Tibial nerve (tissue), 4 donors: ENCODE results near the gene SERINC5. TPM values are rescaled to one million over a fixed set of nuclear protein-coding genes. Genes with fewer than 3 reads are reported as not detected.

Source experiments
- DNase-seq, 2 donors: peaks; one replicate each; pipeline ENCODE4 v3.0.0-alpha.2; 2019; ENCODE audit warnings: low spot score in 2 of 2
- H3K27ac ChIP-seq, 4 donors: fragments of 200-600 bp; sonication (generic) in 3 of 4; one replicate each; pipeline ENCODE4 v1.5.1; 2017 to 2019; ENCODE audit warnings: mild to moderate bottlenecking in 1 of 4
- H3K27me3 ChIP-seq, 2 donors: fragments of 200-600 bp; sonication (generic) in 1 of 2; one replicate each; pipeline versions ENCODE4 v1.5.1 to v1.6.0; 2017 to 2019
- H3K36me3 ChIP-seq, 3 donors: fragments of 200-600 bp; sonication (generic); one replicate each; pipeline ENCODE4 v1.5.1; 2018 to 2019
- H3K4me1 ChIP-seq, 4 donors: fragments of 200-600 bp; sonication (generic) in 3 of 4; one replicate each; pipeline ENCODE4 v1.5.1; 2017 to 2019
- H3K4me3 ChIP-seq, 4 donors: fragments of 200-600 bp; sonication (generic) in 3 of 4; one replicate each; pipeline ENCODE4 v1.5.1; 2017 to 2019; ENCODE audit warnings: mild to moderate bottlenecking in 1 of 4, moderate library complexity in 1 of 4
- H3K9me3 ChIP-seq, 4 donors: fragments of 200-600 bp; sonication (generic) in 3 of 4; one replicate each; pipeline ENCODE4 v1.5.1; 2017 to 2019
- CTCF ChIP-seq, 5 experiments: fragments of 200-600 bp in 3 of 5; fragments of 450-650 bp in 2 of 5; sonication (generic) in 3 of 5; IDR thresholded peaks; one replicate each; pipeline ENCODE4 v1.5.1; 2016 to 2019; ENCODE audit warnings: antibody characterized with exemption in 5 of 5, mild to moderate bottlenecking in 3 of 5, moderate library complexity in 2 of 5
- EP300 ChIP-seq, 2 donors: sonication (generic); formaldehyde crosslinking; IDR thresholded peaks; one replicate each; pipeline ENCODE4 v1.6.1; 2017; ENCODE audit warnings: antibody characterized with exemption in 2 of 2, mild to moderate bottlenecking in 1 of 2
- POLR2A ChIP-seq, 2 donors: fragments of 450-650 bp; IDR thresholded peaks; one replicate each; pipeline ENCODE4 v1.6.1; 2017; ENCODE audit warnings: antibody characterized with exemption in 2 of 2, mild to moderate bottlenecking in 2 of 2, moderate library complexity in 2 of 2
- WGBS, 2 donors: methylation state at CpG; one replicate each; pipeline ENCODE4 v1.1.5; 2018; 5-methylcytosine and 5-hydroxymethylcytosine counted together
- total RNA-seq, 4 donors: library from RNA; depleted of rRNA; stranded (reverse); fragments of >200 nt; gene quantifications; one replicate each; pipeline ENCODE4 v1.1.0, GENCODE V29; 2016

The SERINC5 gene
- total RNA-seq, 4 donors from 2014 or later, result 29.1 to 35.8 (median 32.3) TPM

DNA sequence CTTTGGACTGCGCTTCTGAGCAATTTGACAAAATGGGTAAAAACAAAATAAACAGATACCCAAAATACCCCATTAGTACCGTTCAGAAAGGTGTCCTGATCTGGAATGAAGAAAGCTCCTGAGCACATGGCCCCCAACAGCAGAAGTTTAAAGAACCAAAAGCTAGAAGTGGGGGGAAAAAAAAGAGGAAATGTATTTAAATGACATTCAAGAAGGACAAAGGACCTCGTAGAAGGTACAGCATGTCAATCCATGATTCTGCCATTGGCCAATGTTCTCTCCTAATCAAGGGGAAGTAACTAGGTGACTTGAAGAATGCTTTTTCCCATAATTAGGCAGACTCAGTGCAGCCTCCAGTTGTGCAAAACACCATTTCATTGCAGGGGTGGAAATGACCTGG is 78.6 kb downstream of the SERINC5 start:
- 93 to 94% methylated on average over 3 of the region's 3 CpGs for WGBS, 2 donors
- peaks cover 0 to 41% (median 14%) of the 10 kb centered on the region in 4 donors for H3K4me1 ChIP-seq
- peaks cover 0 to 35% (median 0%) of the 10 kb centered on the region in 3 donors for H3K36me3 ChIP-seq
- H3K9me3 ChIP-seq, result no peaks in the 10 kb centered on the region
- no peak for TF ChIP-seq POLR2A (IDR thresholded peaks at IDR 0.05)
- TF ChIP-seq EP300 (IDR thresholded peaks at IDR 0.05), result no peak
- TF ChIP-seq CTCF (IDR thresholded peaks at IDR 0.05), result no peak
- H3K4me3 ChIP-seq, result no peak overlapping the region
- no peaks in the 10 kb centered on the region for H3K27me3 ChIP-seq
- DNase-seq, result no peak
- no peak overlapping the region for H3K27ac ChIP-seq

DNA sequence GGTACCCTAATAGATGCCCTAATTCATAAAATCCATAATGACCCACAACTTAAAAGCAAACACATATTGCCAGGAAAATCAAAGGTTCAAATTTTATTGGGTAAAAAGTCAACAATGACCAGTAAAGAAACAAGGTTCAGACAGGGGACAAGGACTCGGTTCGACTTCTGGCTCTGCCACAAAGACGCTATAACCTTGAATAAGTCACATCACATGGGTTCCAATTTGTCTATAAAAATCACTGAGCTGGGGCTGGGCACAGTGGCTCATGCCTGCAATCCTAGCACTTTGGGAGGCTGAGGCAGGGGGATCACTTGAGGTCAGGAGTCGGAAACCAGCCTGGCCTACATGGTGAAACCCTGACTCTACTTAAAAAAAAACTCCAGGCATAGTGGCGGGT is 80.5 kb downstream of the SERINC5 start:
- H3K36me3 ChIP-seq, result peaks cover 0 to 40% (median 0%) of the 10 kb centered on the region in 3 donors
- DNase-seq, result no peak
- no peaks in the 10 kb centered on the region for H3K9me3 ChIP-seq
- no peaks in the 10 kb centered on the region for H3K27me3 ChIP-seq
- TF ChIP-seq EP300 (IDR thresholded peaks at IDR 0.05), result no peak
- TF ChIP-seq CTCF (IDR thresholded peaks at IDR 0.05), result no peak
- TF ChIP-seq POLR2A (IDR thresholded peaks at IDR 0.05), result no peak
- no peak overlapping the region for H3K27ac ChIP-seq
- WGBS, 2 donors, result 89 to 91% methylated on average over 5 of the region's 5 CpGs
- H3K4me3 ChIP-seq, result no peak overlapping the region
- H3K4me1 ChIP-seq, result peaks cover 0 to 30% (median 10%) of the 10 kb centered on the region in 4 donors

GRCh38 chr5:80174790-80175189 is 81.1 kb downstream of the SERINC5 start:
- Histone ChIP-seq H3K9me3 (no peaks in the 10 kb centered on the region), H3K4me1 (peaks cover 0 to 26% (median 7%) of the 10 kb centered on the region in 4 donors), H3K36me3 (peaks cover 0 to 45% (median 0%) of the 10 kb centered on the region in 3 donors), H3K27me3 (no peaks in the 10 kb centered on the region), H3K27ac (no peak overlapping the region), H3K4me3 (no peak overlapping the region)
- DNase-seq, result no peak
- no peak for TF ChIP-seq EP300 (IDR thresholded peaks at IDR 0.05)
- TF ChIP-seq CTCF (IDR thresholded peaks at IDR 0.05), result no peak
- no peak for TF ChIP-seq POLR2A (IDR thresholded peaks at IDR 0.05)
- 72 to 75% methylated on average over 5 of the region's 5 CpGs for WGBS, 2 donors

- H3K27ac ChIP-seq, result peak overlapping the region; percentile 6 to 67 (median 21)
- no peaks in the 10 kb centered on the region for H3K27me3 ChIP-seq
- no peak for DNase-seq
- whole genome bisulfite sequencing, 2 donors, result 67 to 69% methylated on average over 9 of the region's 9 CpGs
- TF ChIP-seq POLR2A (IDR thresholded peaks at IDR 0.05), result no peak
- TF ChIP-seq EP300 (IDR thresholded peaks at IDR 0.05), result no peak
- TF ChIP-seq CTCF (IDR thresholded peaks at IDR 0.05), result no peak
- no peak overlapping the region for H3K4me3 ChIP-seq
- peaks cover 0 to 59% (median 0%) of the 10 kb centered on the region in 3 donors for H3K36me3 ChIP-seq
- no peaks in the 10 kb centered on the region for H3K9me3 ChIP-seq
- H3K4me1 ChIP-seq, result peaks cover 0 to 26% (median 7%) of the 10 kb centered on the region in 4 donors
Measured at GRCh38 chr5:80172067-80172695, 83.7 kb downstream of the SERINC5 start.

- H3K4me1 ChIP-seq, result peaks cover 0 to 26% (median 7%) of the 10 kb centered on the region in 4 donors
- 65 to 87% methylated on average over 2 of the region's 2 CpGs for WGBS, 2 donors
- H3K27ac ChIP-seq, result no peak overlapping the region
- TF ChIP-seq EP300 (IDR thresholded peaks at IDR 0.05) (no peak), CTCF (IDR thresholded peaks at IDR 0.05) (no peak), POLR2A (IDR thresholded peaks at IDR 0.05) (no peak)
- H3K27me3 ChIP-seq, result no peaks in the 10 kb centered on the region
- no peak for DNase-seq
- no peak overlapping the region for H3K4me3 ChIP-seq
- H3K36me3 ChIP-seq, result peaks cover 0 to 61% (median 0%) of the 10 kb centered on the region in 3 donors
- H3K9me3 ChIP-seq, result no peaks in the 10 kb centered on the region
Measured at GRCh38 chr5:80170117-80170535, 85.7 kb downstream of the SERINC5 start.
